NOMO-1 treated with dmso at 0.1 percent for 144 hours (cell line): Measurements from ENCODE around the gene NDUFAF8.

Experiments used
- DNase-seq: peaks from one replicate; lab custom pipeline; 2025; ENCODE audit not compliant: unreplicated experiment; lab: John Stamatoyannopoulos, UW

NDUFAF8 gene

GRCh38 chr17:81237591-81238489 is 1.3 kb upstream of the NDUFAF8 start:
- DNase-seq = no peak

GRCh38 chr17:81238490-81238814 is 666 bp upstream of the NDUFAF8 start:
- DNase-seq = no peak

- DNase-seq = peak; percentile 24
These were observed 817 bp downstream of the NDUFAF8 start for GRCh38 chr17:81239714-81240555.

GRCh38 chr17:81240761-81241160 is 1.6 kb downstream of the NDUFAF8 start:
- no peak for DNase-seq

DNA sequence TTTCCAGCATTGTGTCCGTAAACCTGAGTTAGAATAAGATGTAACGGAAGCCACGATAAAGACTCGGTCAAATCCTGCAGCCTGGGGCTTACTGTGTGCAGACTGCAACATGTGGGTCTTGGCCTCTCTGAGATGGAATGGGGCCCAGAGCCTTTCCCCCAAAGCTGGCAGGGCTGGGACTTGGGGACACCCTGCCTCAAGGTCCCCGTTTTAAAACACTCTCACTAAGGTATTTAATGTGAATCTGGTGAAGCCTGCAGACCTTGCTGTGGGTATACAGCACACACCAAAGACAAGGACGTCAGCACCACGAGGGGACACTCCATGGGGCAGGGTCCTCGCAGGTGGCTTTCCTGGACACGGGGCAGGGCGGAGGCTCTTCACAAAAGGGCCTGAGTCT is 2.1 kb downstream of the NDUFAF8 start:
- DNase-seq = no peak

DNA sequence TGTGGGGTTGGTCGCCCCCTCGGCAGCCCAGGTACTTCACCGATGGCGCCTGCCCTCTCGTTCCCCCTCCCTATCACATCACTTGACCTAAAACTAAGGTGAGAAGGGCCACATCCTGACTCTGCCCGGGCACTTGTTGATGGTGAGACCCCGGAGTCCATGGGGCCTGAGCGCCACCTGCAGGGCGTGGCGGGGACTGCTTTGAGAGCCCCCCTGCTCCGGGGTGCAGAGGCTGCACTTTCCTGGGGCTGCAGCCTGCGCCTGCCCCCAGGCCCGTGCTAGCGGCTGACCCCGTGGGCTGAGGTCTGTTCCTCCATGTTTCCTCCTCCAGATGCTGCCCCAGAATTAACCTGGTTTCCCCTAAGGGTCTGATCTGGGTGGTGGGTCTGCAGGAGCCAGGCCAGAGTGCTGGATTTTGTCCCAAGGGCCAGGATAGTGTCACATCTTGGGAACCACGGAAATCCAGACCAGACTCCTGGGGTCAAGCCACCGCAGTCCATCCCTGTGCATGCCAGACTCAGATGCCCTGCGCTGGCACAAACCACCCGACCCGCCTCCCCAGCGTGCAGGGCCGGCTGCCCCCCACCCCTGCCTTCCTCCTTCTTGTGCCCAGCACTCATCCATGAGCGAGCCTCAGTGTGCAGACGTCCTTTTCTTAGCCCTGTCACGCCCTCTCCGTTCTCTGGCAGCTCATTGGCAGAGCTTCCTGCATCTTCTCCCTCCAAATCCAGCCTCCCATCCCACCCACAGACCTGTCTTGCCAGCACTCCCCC is 2.7 kb downstream of the NDUFAF8 start:
- DNase-seq = peak; percentile 46

DNA sequence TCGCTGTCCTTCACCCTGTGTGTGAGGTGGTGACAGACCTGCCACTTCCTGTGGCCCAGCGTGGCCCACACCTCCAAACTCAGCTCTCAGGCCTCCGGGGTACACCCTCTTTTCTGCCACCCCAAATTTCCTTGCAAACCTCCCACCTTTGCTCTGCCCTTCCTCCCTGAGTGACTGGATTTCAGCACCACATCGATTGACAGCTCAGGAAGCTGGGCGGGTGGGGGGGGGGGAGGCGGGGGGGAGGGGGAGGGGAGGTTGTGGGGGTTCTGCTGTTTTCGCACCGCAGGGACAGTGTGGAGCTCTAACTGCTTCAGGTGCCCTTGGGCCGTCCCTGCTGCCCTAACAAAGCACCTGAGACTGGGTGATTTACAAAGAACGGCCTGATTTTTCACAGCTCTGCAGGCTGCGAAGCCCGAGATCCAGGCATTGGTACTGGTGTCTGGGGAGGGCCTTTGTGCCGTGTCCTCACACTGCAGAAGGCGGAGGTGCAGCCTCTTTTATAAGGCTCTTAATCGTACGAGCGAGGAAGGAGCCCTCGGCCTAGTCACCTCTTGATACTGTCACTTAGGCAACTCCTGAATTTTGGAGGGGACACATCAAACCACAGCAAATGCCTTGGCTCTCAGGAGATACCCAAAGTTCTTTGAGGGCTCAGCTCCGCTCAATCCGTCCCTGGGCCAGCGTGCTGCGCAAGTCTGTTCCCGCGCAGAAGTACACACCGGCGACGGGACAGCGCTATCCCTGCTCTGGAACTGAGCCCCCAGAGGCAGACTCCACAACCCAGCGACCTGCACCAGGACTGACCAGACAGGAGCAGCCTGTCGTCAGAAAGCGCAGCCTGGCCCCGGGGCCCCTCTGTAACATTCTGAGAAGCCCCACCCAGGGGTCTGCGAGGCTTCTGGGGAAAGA is 3.6 kb downstream of the NDUFAF8 start:
- DNase-seq = no peak

- DNase-seq = no peak
These were observed 4.2 kb downstream of the NDUFAF8 start for GRCh38 chr17:81243333-81243664.

DNA sequence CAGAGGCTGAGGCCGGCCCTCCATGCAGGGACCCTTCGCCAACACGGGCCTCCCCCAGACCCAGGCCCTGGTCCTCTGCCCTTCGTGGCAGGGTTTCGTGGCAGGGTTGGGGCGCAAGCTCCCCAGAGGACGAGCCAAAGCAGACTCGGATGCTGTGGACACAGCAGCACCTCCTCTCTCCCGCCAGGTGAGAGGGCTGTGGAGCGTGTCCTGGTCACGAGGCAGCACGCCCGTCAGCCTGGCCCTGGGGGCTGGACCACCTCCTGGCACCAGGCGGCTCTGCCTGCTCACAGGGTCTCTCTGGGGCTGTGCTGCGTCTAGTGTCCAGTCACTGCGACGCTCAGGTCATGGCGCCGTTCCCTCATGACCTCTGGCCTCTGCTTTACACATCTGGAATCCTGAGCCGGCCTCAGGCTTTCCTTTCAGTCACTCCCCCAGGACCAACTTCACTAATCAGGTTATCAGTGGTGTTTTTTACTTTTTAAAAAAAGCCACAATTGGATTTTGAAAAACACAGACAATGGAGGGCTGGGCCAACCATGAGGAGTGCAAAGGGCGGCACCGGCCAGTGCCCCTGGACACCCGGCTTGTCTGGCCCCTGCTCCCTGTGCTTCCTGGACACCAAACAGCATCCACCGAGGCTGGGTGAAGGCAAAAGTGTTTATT is 5.4 kb downstream of the NDUFAF8 start:
- no peak for DNase-seq

DNA sequence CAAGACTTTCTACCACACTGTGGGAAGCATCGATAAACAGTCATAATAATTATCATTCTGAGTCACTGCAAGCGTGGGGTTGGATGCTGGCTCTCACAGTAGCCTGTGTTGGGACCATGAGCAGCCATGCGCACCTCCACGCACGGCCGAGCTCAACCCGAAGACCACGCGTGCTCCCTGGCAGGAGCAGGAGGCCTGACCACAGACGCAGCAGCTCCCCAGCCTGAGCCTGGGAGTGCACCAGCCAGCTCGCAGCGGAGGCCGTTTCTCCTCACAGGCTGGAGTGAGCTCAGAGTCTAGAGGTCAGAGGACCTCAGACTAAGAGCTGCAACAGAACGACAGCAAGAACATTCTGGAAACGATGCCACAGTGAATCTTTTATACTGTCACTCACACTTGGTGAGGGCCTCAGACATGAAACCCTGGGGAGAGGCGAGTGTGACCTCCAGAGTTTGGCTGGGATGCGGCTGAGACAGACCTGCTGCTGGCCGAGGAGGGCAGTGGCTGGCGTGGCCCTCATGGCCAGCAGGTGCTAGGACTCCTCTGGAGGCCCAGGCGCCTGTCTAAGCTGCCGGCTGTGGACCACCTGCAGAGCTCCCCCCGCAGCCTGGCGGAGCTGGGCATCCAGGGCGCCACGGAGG is 6.0 kb downstream of the NDUFAF8 start:
- DNase-seq = no peak

DNA sequence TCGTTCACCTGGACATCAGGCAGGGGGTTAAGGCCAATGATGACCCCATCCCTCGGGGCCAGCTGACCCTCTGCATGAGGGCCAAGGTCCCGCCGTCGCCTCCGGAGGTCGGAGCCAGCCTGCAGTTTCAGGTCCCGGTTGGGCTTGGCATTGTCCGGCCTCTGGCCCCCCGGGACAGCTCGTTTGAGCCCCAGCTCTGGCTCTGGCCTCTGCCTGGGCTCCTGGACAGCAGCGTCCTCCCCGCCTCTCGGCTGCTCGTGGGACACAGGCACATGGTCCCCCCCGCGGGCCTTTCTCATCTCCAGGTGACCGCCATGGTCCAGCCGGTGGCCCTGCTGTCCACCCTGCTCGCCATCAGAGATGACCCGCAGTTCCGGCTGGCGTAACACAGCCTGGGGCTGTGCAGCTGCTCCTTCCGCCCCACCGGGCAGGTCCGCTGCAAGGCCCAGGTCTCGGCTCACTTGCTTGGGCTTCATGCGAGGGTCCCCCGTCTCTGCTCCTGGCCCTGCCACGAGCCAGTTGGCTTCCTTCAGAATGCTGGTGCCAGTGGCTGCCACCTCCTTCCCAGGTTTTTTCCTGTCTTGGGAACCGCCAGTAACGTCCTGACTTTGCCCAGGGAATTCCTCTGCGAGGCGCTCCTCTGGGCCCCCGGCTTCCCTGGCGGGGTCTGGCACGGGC is 6.7 kb downstream of the NDUFAF8 start:
- no peak for DNase-seq

- no peak for DNase-seq
These were observed 7.2 kb downstream of the NDUFAF8 start for GRCh38 chr17:81246343-81246670.

DNA sequence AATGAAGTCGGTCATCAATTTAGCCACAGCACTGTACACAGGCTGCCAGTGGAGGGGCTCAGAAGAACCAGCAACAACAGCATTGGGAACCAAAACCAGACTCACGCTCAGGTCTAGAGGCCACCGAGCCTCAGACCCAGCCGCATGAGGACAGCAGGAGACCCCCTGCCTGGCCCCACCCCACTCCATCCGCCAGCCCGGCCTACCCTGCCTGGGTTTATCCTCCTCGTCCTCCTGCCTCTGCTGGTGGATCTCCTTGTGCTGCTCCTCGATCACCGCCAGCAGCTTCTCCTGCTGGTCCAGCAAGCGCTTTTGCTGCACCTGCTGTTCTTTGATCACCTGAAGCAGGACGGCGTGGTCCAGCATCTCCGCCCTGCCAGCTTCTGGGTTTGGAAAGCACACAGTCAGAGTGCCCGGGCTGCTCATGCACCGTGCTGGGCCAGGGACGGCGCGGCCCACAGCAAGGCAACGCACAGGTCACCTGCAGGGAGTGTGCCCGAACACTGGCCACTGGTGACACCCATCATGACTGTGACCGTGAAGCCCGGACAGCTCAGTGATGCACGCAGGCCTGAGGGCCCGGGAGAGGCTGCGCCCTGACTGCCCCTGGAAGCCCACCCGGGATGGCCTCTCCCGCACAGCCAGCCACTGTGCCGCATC is 7.7 kb downstream of the NDUFAF8 start:
- DNase-seq = no peak

DNA sequence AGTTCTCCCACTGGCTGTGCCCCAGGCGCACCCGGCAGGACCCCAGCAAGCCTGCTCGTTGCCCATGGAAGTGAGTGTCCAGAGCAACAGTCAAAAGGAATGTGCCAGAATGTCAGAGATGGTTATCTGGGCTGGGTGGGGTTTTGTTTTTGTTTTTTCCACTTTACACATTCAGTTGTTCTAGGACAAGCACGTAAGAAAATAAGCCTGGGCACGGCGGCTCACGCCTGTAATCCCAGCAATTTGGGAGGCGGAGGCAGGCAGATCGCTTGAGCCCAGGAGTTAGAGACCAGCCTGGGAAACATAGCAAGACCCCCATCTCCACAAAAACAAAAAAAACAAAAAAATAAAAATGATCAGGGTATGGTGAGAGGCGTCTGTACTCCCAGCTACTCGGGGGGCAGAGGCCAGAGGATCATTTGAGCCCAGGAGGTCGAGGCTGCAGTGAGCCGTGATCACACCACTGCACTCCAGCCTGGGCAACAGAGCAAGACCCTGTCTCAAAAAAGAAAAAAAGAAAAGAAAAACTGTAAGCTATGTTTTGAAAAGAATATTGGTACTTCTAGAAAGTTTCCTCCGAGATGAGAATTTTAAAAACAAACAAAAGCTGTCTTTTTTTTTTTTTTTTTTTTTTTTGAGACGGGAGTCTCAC is 8.3 kb downstream of the NDUFAF8 start:
- DNase-seq = no peak

- no peak for DNase-seq
These were observed 9.5 kb downstream of the NDUFAF8 start for GRCh38 chr17:81248649-81249048.

GRCh38 chr17:81249223-81250040 is 10.3 kb downstream of the NDUFAF8 start:
- DNase-seq = no peak
